AG09319 (cell line): ENCODE data around the gene ATP1B4.

Source experiments
- DNase-seq: peaks from one replicate; pipeline ENCODE4 v3.0.0-alpha.2; 2010; ENCODE audit warnings: low read depth; ENCODE audit errors: extremely low read depth
- TF ChIP-seq, protein P1 (sequence below): IDR thresholded peaks from 2 replicates; pipeline ENCODE4 v1.5.1; 2011; ENCODE audit warnings: low read depth, mild to moderate bottlenecking, inconsistent platforms, low read length, moderate library complexity

Gene ATP1B4

DNA sequence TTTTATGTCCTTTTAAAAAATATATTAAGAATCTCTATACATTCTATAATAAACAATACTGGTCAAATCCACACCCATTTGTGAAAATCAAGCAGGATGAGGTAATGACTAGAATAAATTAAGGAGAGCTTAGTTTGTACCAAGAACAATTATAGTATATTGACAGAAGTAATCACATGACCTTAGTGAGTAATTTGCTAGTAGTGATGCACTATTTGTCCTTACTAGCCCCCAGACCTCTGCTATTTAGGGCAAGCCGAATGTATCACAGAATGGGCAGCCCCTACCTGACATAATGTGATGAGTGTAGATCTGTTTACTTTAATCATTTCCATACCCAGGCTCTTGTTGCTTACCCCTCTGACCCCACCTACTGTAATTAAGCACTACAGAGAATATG lies 15.8 kb downstream of the ATP1B4 start:
- DNase-seq = no peak
- TF ChIP-seq, protein P1, sequence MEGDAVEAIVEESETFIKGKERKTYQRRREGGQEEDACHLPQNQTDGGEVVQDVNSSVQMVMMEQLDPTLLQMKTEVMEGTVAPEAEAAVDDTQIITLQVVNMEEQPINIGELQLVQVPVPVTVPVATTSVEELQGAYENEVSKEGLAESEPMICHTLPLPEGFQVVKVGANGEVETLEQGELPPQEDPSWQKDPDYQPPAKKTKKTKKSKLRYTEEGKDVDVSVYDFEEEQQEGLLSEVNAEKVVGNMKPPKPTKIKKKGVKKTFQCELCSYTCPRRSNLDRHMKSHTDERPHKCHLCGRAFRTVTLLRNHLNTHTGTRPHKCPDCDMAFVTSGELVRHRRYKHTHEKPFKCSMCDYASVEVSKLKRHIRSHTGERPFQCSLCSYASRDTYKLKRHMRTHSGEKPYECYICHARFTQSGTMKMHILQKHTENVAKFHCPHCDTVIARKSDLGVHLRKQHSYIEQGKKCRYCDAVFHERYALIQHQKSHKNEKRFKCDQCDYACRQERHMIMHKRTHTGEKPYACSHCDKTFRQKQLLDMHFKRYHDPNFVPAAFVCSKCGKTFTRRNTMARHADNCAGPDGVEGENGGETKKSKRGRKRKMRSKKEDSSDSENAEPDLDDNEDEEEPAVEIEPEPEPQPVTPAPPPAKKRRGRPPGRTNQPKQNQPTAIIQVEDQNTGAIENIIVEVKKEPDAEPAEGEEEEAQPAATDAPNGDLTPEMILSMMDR = no peak

DNA sequence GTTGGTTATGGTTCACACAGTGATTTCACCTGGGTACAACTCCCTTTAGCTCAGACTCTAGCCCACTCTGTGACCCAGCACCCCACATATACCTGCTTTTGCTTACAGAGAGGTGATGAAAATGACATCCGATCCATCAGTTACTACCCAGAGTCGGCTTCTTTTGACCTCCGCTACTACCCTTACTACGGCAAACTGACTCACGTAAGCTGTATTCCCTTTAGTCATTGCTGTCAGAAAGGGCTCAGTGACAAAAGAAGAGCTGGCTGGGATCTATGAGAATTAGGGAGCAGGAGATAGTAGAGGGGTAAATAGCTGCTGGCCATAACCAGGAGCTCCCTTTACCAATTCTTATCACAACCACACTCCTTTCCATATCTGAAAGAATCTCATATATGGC lies 16.7 kb downstream of the ATP1B4 start:
- TF ChIP-seq, protein P1 = no peak
- no peak for DNase-seq

DNA sequence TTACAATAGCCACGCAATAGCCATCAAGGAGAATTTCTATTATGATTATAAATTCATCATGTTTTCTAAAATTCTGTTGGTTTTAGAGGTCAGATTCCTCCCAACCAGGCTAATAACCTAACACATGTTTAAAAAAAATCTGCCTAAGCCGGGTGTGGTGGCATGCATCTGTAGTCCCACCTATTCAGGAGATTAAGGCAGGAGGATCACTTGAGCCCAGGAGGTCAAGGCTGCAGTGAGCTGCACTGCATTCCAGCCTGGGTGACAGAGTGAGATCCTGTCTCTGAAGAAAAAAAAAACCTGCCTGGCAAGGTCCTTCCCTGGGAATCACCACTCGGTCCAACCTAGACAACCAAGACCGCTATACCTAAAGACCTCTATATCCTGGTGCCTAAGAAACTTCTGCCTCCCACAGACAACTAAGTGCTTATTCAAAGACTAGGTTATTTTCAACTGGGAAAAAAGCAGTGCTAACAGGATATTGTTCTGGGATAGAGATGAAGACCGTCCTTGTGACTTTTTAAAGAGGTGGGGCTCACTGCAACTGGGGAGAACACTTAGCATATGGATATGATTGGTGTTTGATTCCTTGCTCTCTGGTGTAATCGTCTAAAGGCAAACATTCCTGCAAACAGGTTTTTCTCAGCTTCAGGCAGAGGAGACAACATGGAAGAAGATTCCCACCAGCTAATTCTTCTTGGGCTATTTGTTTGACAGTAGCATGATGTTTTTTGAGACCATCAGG lies 18.2 kb downstream of the ATP1B4 start:
- TF ChIP-seq, protein P1 = no peak
- no peak for DNase-seq

DNA sequence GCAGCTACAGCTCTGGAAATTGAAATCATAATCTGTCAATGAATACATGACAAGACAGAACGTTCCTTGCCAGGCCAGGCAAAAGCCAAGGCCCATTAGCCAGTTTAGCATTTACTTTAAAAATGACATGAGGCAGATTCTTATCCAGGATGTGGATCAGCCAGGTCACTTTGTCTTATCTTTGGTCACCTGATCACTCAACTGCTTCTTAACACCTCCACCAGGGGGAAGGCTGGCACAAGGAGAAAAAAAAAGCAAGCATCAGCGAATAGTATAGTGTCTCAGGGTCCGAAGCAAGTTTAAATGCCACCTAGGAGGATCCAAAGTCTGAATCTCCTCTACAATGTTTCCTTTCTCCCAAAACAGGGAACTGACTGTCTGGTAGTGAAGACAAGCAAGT lies 18.8 kb downstream of the ATP1B4 start:
- no peak for DNase-seq
- TF ChIP-seq, protein P1 = peak; percentile 18

DNA sequence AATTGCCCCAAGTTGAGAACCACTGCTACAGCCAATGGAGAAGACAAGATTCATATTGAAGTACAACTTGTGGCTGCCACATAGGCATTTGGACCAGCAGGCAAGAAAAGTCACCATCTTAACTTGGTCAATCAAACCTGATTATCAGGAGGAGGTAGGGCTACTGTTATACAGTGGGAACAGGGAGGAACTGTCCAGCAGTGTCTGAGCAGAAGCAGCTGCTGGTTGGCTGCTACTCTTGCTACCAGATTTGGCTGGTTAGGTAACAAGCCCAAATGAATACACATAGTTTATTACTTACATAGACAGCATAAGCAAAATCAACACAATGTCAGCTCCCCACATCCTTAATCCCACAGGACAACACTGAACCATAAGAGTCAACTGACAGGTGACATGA lies 39.4 kb downstream of the ATP1B4 start:
- TF ChIP-seq, protein P1 = no peak
- no peak for DNase-seq

DNA sequence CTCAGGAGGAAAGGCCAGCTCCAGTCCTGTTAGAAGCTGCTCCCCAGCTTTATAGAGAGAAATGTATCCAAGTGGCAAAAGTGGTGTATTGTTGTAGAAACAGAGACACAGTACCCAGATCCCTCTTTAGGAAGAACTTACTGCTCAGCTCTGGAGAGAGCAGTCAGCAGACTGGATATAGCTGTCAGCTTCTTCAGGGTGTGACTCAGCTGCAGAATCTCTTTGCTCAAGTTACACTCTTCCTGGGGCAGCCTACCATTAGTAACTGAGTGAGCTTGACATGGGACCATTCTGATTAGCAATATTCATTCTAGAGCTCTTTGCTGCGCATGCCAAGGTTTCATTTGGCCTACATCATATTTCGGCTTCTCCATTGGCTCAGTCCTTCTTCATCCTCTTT lies 40.5 kb downstream of the ATP1B4 start:
- TF ChIP-seq, protein P1 = no peak
- no peak for DNase-seq

DNA sequence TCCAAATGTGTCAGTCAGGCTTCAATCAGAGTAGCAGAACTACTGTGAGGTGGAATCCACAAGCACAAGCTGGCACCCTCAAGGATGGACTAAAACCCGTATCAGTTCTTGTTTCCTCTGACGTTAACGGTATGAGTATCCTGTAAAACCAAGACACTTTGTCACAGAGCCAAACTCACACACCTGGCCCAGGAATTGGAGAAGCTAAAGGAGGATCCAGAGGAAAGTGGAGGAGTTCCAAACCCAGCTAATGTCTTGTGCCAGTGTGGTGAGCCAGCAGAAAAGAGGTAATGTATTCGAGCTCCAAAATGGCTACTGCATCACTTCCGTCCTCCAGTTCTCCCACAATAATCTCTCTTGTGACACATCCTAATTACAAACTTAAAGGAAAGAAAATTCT lies 44.7 kb downstream of the ATP1B4 start:
- TF ChIP-seq, protein P1 = no peak
- DNase-seq = no peak
